ENCODE results near the gene PPP1R13B. TPM values are rescaled to one million over a fixed set of nuclear protein-coding genes. Genes with fewer than 3 reads are reported as not detected.

The PPP1R13B gene
- total and polyA plus RNA-seq, 7 donors, result 4.7 to 17.9 (median 13.3) TPM

- intact Hi-C loops (cut with DNase I), result no loop called here
- Histone ChIP-seq H3K4me3 (no peak overlapping the region), H3K27ac (no peak overlapping the region), H3K36me3 (ENCODE audit: insufficient read depth in 1 of 2, low read depth in 1 of 2) (no peaks in the 10 kb centered on the region), H3K4me1 (no peaks in the 10 kb centered on the region), H3K27me3 (ENCODE audit: insufficient read depth in 3 of 3, low read length in 2 of 3) (no peaks in the 10 kb centered on the region), H3K9me3 (no peaks in the 10 kb centered on the region)
- ATAC-seq, result no peak
- WGBS, 3 donors, result 80 to 89% (median 83%) methylated on average over 8 of the region's 8 CpGs
- no peak for DNase-seq
- no peak for TF ChIP-seq CTCF (IDR thresholded peaks at IDR 0.05)
Measured at GRCh38 chr14:103892247-103892646, 44.9 kb upstream of the PPP1R13B start.

GRCh38 chr14:103891667-103892215 lies 44.4 kb upstream of the PPP1R13B start:
- H3K9me3 ChIP-seq, result no peaks in the 10 kb centered on the region
- no peak overlapping the region for H3K4me3 ChIP-seq
- no peaks in the 10 kb centered on the region for H3K36me3 ChIP-seq (ENCODE audit: insufficient read depth in 1 of 2, low read depth in 1 of 2)
- ATAC-seq (no peak), DNase-seq (no peak)
- 83 to 90% (median 83%) methylated on average over 15 of the region's 15 CpGs for WGBS, 3 donors
- intact Hi-C loops (cut with DNase I), result no loop called here
- H3K27ac ChIP-seq, result no peak overlapping the region
- no peaks in the 10 kb centered on the region for H3K4me1 ChIP-seq
- H3K27me3 ChIP-seq (ENCODE audit: insufficient read depth in 3 of 3, low read length in 2 of 3), result no peaks in the 10 kb centered on the region
- no peak for TF ChIP-seq CTCF (IDR thresholded peaks at IDR 0.05)

- Histone ChIP-seq H3K4me1 (no peaks in the 10 kb centered on the region), H3K9me3 (no peaks in the 10 kb centered on the region), H3K27me3 (ENCODE audit: insufficient read depth in 3 of 3, low read length in 2 of 3) (no peaks in the 10 kb centered on the region), H3K27ac (no peak overlapping the region), H3K36me3 (ENCODE audit: insufficient read depth in 1 of 2, low read depth in 1 of 2) (no peaks in the 10 kb centered on the region), H3K4me3 (no peak overlapping the region)
- intact Hi-C loops (cut with DNase I), result no loop called here
- ATAC-seq (peak in 2 of 4 donors; percentile 19 to 36), DNase-seq (no peak)
- TF ChIP-seq CTCF (IDR thresholded peaks at IDR 0.05), result no peak
- WGBS, 3 donors, result 50 to 62% (median 53%) methylated on average over 18 of the region's 18 CpGs
Measured at GRCh38 chr14:103890821-103891666, 43.7 kb upstream of the PPP1R13B start.

- Histone ChIP-seq H3K27ac (no peak overlapping the region), H3K9me3 (no peaks in the 10 kb centered on the region), H3K27me3 (ENCODE audit: insufficient read depth in 3 of 3, low read length in 2 of 3) (no peaks in the 10 kb centered on the region), H3K36me3 (ENCODE audit: insufficient read depth in 1 of 2, low read depth in 1 of 2) (no peaks in the 10 kb centered on the region), H3K4me1 (no peaks in the 10 kb centered on the region), H3K4me3 (no peak overlapping the region)
- intact Hi-C loops (cut with DNase I), result no loop called here
- DNase-seq, result no peak
- 68 to 76% (median 73%) methylated on average over 10 of the region's 10 CpGs for WGBS, 3 donors
- ATAC-seq, result no peak
- no peak for TF ChIP-seq CTCF (IDR thresholded peaks at IDR 0.05)
Measured at GRCh38 chr14:103890052-103890371, 42.6 kb upstream of the PPP1R13B start.
